ENCODE measurements around the gene ZNF892.
A peak's percentile ranks its signal among the peaks of the same experiment; 100 is the strongest.
"Not testable (repeated sequence)": the region's sequence is repeated elsewhere in the genome, so short reads cannot be mapped to it uniquely, and the experiment has no call there.

Gene ZNF892

GRCh38 chr2:95185197-95185596 is 22.1 kb upstream of the ZNF892 start:
- Histone ChIP-seq H3K4me3 (replicated peaks; ENCODE audit: insufficient read depth, low read length) (no peak overlapping the region), H3K27me3 (ENCODE audit: insufficient read depth, poor library complexity, severe bottlenecking) (no peaks in the 10 kb centered on the region), H3K27ac (replicated peaks) (no peak overlapping the region)
- no peak for DNase-seq (ENCODE audit: low read depth in 1 of 2, low spot score in 1 of 2)
- no peak for TF ChIP-seq GABPA (IDR thresholded peaks at IDR 0.05; ENCODE audit: low read depth)
- TF ChIP-seq CTCF (IDR thresholded peaks at IDR 0.05; ENCODE audit: insufficient read depth, low read length) = no peak
- no peak for TF ChIP-seq SPI1 (IDR thresholded peaks at IDR 0.05; ENCODE audit: borderline replicate concordance, low read depth)
- no peak for TF ChIP-seq POLR2AphosphoS5 (IDR thresholded peaks at IDR 0.05; ENCODE audit: low read depth)
- no peak for TF ChIP-seq REST (IDR thresholded peaks at IDR 0.05; ENCODE audit: insufficient replicate concordance, low read depth)

- no peak for TF ChIP-seq SPI1 (IDR thresholded peaks at IDR 0.05; ENCODE audit: borderline replicate concordance, low read depth)
- TF ChIP-seq GABPA (IDR thresholded peaks at IDR 0.05; ENCODE audit: low read depth) = no peak
- no peak for TF ChIP-seq REST (IDR thresholded peaks at IDR 0.05; ENCODE audit: insufficient replicate concordance, low read depth)
- no peak for TF ChIP-seq POLR2AphosphoS5 (IDR thresholded peaks at IDR 0.05; ENCODE audit: low read depth)
- no peak for TF ChIP-seq CTCF (IDR thresholded peaks at IDR 0.05; ENCODE audit: insufficient read depth, low read length)
- no peak overlapping the region for H3K4me3 ChIP-seq (replicated peaks; ENCODE audit: insufficient read depth, low read length)
- no peak overlapping the region for H3K27ac ChIP-seq (replicated peaks)
- no peaks in the 10 kb centered on the region for H3K27me3 ChIP-seq (ENCODE audit: insufficient read depth, poor library complexity, severe bottlenecking)
- no peak for DNase-seq (ENCODE audit: low read depth in 1 of 2, low spot score in 1 of 2)
Observed at GRCh38 chr2:95185973-95186372, 21.3 kb upstream of the ZNF892 start.

GRCh38 chr2:95192956-95193355 is 14.4 kb upstream of the ZNF892 start:
- not testable (repeated sequence) for H3K4me3 ChIP-seq (replicated peaks; ENCODE audit: insufficient read depth, low read length); H3K27me3 ChIP-seq (ENCODE audit: insufficient read depth, poor library complexity, severe bottlenecking); H3K27ac ChIP-seq (replicated peaks)
- peak in 1 of 2 experiments; percentile 29 for DNase-seq (ENCODE audit: low read depth in 1 of 2, low spot score in 1 of 2)

- DNase-seq (ENCODE audit: low read depth in 1 of 2, low spot score in 1 of 2) = no peak
- no peak overlapping the region for H3K27ac ChIP-seq (replicated peaks)
- H3K27me3 ChIP-seq (ENCODE audit: insufficient read depth, poor library complexity, severe bottlenecking) = no peaks in the 10 kb centered on the region
- TF ChIP-seq REST (IDR thresholded peaks at IDR 0.05; ENCODE audit: insufficient replicate concordance, low read depth) (no peak), CTCF (IDR thresholded peaks at IDR 0.05; ENCODE audit: insufficient read depth, low read length) (no peak), GABPA (IDR thresholded peaks at IDR 0.05; ENCODE audit: low read depth) (no peak), SPI1 (IDR thresholded peaks at IDR 0.05; ENCODE audit: borderline replicate concordance, low read depth) (no peak), POLR2AphosphoS5 (IDR thresholded peaks at IDR 0.05; ENCODE audit: low read depth) (no peak)
- no peak overlapping the region for H3K4me3 ChIP-seq (replicated peaks; ENCODE audit: insufficient read depth, low read length)
Observed at GRCh38 chr2:95203911-95204310, 3.4 kb upstream of the ZNF892 start.
